Tibial nerve (tissue), 4 donors: Measurements from ENCODE around the gene KSR2. TPM values are rescaled to one million over a fixed set of nuclear protein-coding genes. Genes with fewer than 3 reads are reported as not detected.

ENCODE experiments used
- DNase-seq, 2 donors: peaks; one replicate each; pipeline ENCODE4 v3.0.0-alpha.2; 2019; ENCODE audit warnings: low spot score in 2 of 2
- H3K27ac ChIP-seq, 4 donors: fragments of 200-600 bp; sonication (generic) in 3 of 4; one replicate each; pipeline ENCODE4 v1.5.1; 2017 to 2019; ENCODE audit warnings: mild to moderate bottlenecking in 1 of 4
- H3K27me3 ChIP-seq, 2 donors: fragments of 200-600 bp; sonication (generic) in 1 of 2; one replicate each; pipeline versions ENCODE4 v1.5.1 to v1.6.0; 2017 to 2019
- H3K36me3 ChIP-seq, 3 donors: fragments of 200-600 bp; sonication (generic); one replicate each; pipeline ENCODE4 v1.5.1; 2018 to 2019
- H3K4me1 ChIP-seq, 4 donors: fragments of 200-600 bp; sonication (generic) in 3 of 4; one replicate each; pipeline ENCODE4 v1.5.1; 2017 to 2019
- H3K4me3 ChIP-seq, 4 donors: fragments of 200-600 bp; sonication (generic) in 3 of 4; one replicate each; pipeline ENCODE4 v1.5.1; 2017 to 2019; ENCODE audit warnings: mild to moderate bottlenecking in 1 of 4, moderate library complexity in 1 of 4
- H3K9me3 ChIP-seq, 4 donors: fragments of 200-600 bp; sonication (generic) in 3 of 4; one replicate each; pipeline ENCODE4 v1.5.1; 2017 to 2019
- CTCF ChIP-seq, 5 experiments: fragments of 200-600 bp in 3 of 5; fragments of 450-650 bp in 2 of 5; sonication (generic) in 3 of 5; IDR thresholded peaks; one replicate each; pipeline ENCODE4 v1.5.1; 2016 to 2019; ENCODE audit warnings: antibody characterized with exemption in 5 of 5, mild to moderate bottlenecking in 3 of 5, moderate library complexity in 2 of 5
- EP300 ChIP-seq, 2 donors: sonication (generic); formaldehyde crosslinking; IDR thresholded peaks; one replicate each; pipeline ENCODE4 v1.6.1; 2017; ENCODE audit warnings: antibody characterized with exemption in 2 of 2, mild to moderate bottlenecking in 1 of 2
- POLR2A ChIP-seq, 2 donors: fragments of 450-650 bp; IDR thresholded peaks; one replicate each; pipeline ENCODE4 v1.6.1; 2017; ENCODE audit warnings: antibody characterized with exemption in 2 of 2, mild to moderate bottlenecking in 2 of 2, moderate library complexity in 2 of 2
- WGBS, 2 donors: methylation state at CpG; one replicate each; pipeline ENCODE4 v1.1.5; 2018; 5-methylcytosine and 5-hydroxymethylcytosine counted together
- total RNA-seq, 4 donors: library from RNA; depleted of rRNA; stranded (reverse); fragments of >200 nt; gene quantifications; one replicate each; pipeline ENCODE4 v1.1.0, GENCODE V29; 2016

The KSR2 gene
- total RNA-seq, 4 donors from 2014 or later = under 0.01 TPM; not detected in 3

- WGBS, 2 donors = 86 to 94% methylated on average over 2 of the region's 2 CpGs
- Histone ChIP-seq H3K4me1 (no peaks in the 10 kb centered on the region), H3K4me3 (no peak overlapping the region), H3K27ac (no peak overlapping the region), H3K36me3 (no peaks in the 10 kb centered on the region), H3K9me3 (peaks cover 0 to 25% (median 0%) of the 10 kb centered on the region in 4 donors), H3K27me3 (no peaks in the 10 kb centered on the region)
- no peak for DNase-seq
- TF ChIP-seq CTCF (IDR thresholded peaks at IDR 0.05) (no peak), EP300 (IDR thresholded peaks at IDR 0.05) (no peak), POLR2A (IDR thresholded peaks at IDR 0.05) (no peak)
Measured at GRCh38 chr12:117827660-117828059, 141.1 kb downstream of the KSR2 start.

GRCh38 chr12:117825827-117826226, 143.0 kb downstream of the KSR2 start:
- no peaks in the 10 kb centered on the region for H3K36me3 ChIP-seq
- H3K27ac ChIP-seq = no peak overlapping the region
- TF ChIP-seq CTCF (IDR thresholded peaks at IDR 0.05) = no peak
- no peak for TF ChIP-seq EP300 (IDR thresholded peaks at IDR 0.05)
- TF ChIP-seq POLR2A (IDR thresholded peaks at IDR 0.05) = no peak
- H3K9me3 ChIP-seq = peaks cover 0 to 25% (median 0%) of the 10 kb centered on the region in 4 donors
- no peak for DNase-seq
- WGBS, 2 donors = 91 to 95% methylated on average over 3 of the region's 3 CpGs
- H3K4me3 ChIP-seq = no peak overlapping the region
- H3K4me1 ChIP-seq = no peaks in the 10 kb centered on the region
- no peaks in the 10 kb centered on the region for H3K27me3 ChIP-seq

DNA sequence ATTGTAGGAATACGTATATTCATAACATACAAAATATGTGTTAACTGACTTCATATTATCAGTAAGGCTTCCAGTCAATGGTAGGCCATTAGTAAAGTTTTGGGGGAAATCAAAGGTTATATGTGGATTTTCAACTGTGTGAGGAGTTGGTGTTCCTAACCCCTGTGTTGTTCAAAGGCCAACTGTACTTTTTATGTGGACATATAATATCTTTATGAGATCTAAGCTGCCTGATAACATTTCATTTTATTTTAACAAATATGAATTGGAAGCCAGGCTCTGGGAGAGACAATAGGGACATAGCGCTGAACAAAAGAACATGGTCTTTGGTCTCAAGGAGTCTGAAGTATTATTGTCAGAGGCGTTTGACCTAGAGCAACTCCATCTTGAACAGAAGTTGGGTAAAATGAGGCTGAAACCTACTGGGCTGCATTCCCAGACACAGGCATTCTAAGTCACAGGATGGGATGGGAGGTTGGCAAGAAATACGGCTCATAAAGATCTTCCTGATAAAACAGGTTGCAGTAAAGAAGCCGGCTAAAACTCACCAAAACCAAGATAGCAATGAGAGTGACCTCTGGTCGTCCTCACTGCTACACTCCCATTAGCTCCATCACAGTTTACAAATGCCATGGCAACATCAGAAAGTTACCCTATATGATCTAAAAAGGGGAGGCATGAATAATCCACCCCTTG, 147.2 kb downstream of the KSR2 start:
- WGBS, 2 donors = 71 to 73% methylated on average over 6 of the region's 6 CpGs
- TF ChIP-seq CTCF (IDR thresholded peaks at IDR 0.05) (no peak), POLR2A (IDR thresholded peaks at IDR 0.05) (no peak), EP300 (IDR thresholded peaks at IDR 0.05) (no peak)
- H3K36me3 ChIP-seq = no peaks in the 10 kb centered on the region
- no peaks in the 10 kb centered on the region for H3K4me1 ChIP-seq
- H3K9me3 ChIP-seq = peaks cover 0 to 4% (median 0%) of the 10 kb centered on the region in 4 donors
- H3K27me3 ChIP-seq = no peaks in the 10 kb centered on the region
- H3K27ac ChIP-seq = no peak overlapping the region
- H3K4me3 ChIP-seq = no peak overlapping the region
- no peak for DNase-seq

- DNase-seq = no peak
- Histone ChIP-seq H3K4me1 (no peaks in the 10 kb centered on the region), H3K4me3 (no peak overlapping the region), H3K27me3 (no peaks in the 10 kb centered on the region), H3K36me3 (no peaks in the 10 kb centered on the region), H3K27ac (no peak overlapping the region), H3K9me3 (peaks cover 0 to 16% (median 0%) of the 10 kb centered on the region in 4 donors)
- TF ChIP-seq EP300 (IDR thresholded peaks at IDR 0.05) (no peak), POLR2A (IDR thresholded peaks at IDR 0.05) (no peak), CTCF (IDR thresholded peaks at IDR 0.05) (no peak)
- WGBS, 2 donors = 75 to 78% methylated on average over 12 of the region's 12 CpGs
Measured at GRCh38 chr12:117820216-117820907, 148.4 kb downstream of the KSR2 start.

DNA sequence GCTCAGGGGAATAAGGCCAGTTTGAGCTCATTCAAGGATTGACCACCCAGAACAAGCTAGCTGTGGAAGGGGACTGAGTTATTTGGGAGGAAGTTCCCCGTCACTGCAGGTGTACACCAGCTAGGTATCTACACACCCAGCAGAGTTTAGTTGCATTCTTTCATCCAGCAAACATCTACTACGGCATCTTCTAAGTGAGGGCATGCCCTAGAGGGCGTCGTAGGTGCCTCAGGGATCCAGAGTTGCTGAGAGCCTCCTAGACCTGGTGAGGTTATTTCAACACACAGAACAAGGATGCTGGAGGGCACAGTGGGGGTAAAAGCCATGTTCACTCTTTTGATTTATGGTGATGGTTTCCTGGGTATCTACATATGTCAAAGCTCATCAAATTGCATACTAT, 149.6 kb downstream of the KSR2 start:
- Histone ChIP-seq H3K4me1 (no peaks in the 10 kb centered on the region), H3K27me3 (no peaks in the 10 kb centered on the region), H3K27ac (no peak overlapping the region), H3K9me3 (peaks cover 0 to 26% (median 0%) of the 10 kb centered on the region in 4 donors), H3K4me3 (no peak overlapping the region), H3K36me3 (no peaks in the 10 kb centered on the region)
- no peak for DNase-seq
- TF ChIP-seq POLR2A (IDR thresholded peaks at IDR 0.05) (no peak), EP300 (IDR thresholded peaks at IDR 0.05) (no peak), CTCF (IDR thresholded peaks at IDR 0.05) (no peak)
- WGBS, 2 donors = 55 to 67% methylated on average over 4 of the region's 4 CpGs
